ENCODE results near the gene HOXB2. TPM values are rescaled to one million over a fixed set of nuclear protein-coding genes. Genes with fewer than 3 reads are reported as not detected.

The HOXB2 gene
- total RNA-seq, 1 experiment from 2014 or later = 3.7 TPM

GRCh38 chr17:48549281-48549630 lies 4.3 kb upstream of the HOXB2 start (continued):
- TF ChIP-seq E2F4 (CRISPR knock-in tag; IDR thresholded peaks at IDR 0.05; ENCODE audit: borderline replicate concordance, low read depth) (no peak), TEAD1 (CRISPR knock-in tag; IDR thresholded peaks at IDR 0.05) (no peak), ZNF671 (CRISPR knock-in tag; IDR thresholded peaks at IDR 0.05) (no peak), ATF6 (CRISPR knock-in tag; IDR thresholded peaks at IDR 0.05) (no peak), USF1 (CRISPR knock-in tag; IDR thresholded peaks at IDR 0.05) (no peak), ZNF138 (CRISPR knock-in tag; conservative IDR thresholded peaks at IDR 0.05) (no peak), TEAD4 (CRISPR knock-in tag; IDR thresholded peaks at IDR 0.05) (no peak), TP53 (CRISPR knock-in tag; IDR thresholded peaks at IDR 0.05) (no peak), USF2 (CRISPR knock-in tag; IDR thresholded peaks at IDR 0.05) (no peak), ZBTB43 (CRISPR knock-in tag; IDR thresholded peaks at IDR 0.05) (no peak), MLX (CRISPR knock-in tag; IDR thresholded peaks at IDR 0.05) (no peak)

- ATAC-seq (no peak), DNase-seq (ENCODE audit: low spot score) (no peak)
- Mint-ChIP-seq H3K27me3 (ENCODE audit: low read depth) (peaks cover 100% of the 10 kb centered on the region; the same call in 1 of the 2 replicates), H3K9me3 (no peaks in the 10 kb centered on the region), H3K36me3 (no peaks in the 10 kb centered on the region), H3K4me3 (peak overlapping the region; percentile 41), H3K4me1 (peaks cover 69% of the 10 kb centered on the region), H3K27ac (no peak overlapping the region)
- no peak for TF ChIP-seq CBFB (CRISPR knock-in tag; IDR thresholded peaks at IDR 0.05; ENCODE audit: low read depth)
- no peak for TF ChIP-seq ZNF512 (CRISPR knock-in tag; IDR thresholded peaks at IDR 0.05; ENCODE audit: borderline replicate concordance)
- TF ChIP-seq GRHL2 (CRISPR knock-in tag; IDR thresholded peaks at IDR 0.05; ENCODE audit: insufficient replicate concordance, severe bottlenecking) = no peak
- no peak for TF ChIP-seq PRDM15 (CRISPR knock-in tag; IDR thresholded peaks at IDR 0.05)
- no peak for TF ChIP-seq CTCF (IDR thresholded peaks at IDR 0.05)
- TF ChIP-seq GTF2I (CRISPR knock-in tag; conservative IDR thresholded peaks at IDR 0.05) = no peak
- no peak for TF ChIP-seq ZNF232 (CRISPR knock-in tag; IDR thresholded peaks at IDR 0.05)
- no peak for TF ChIP-seq IRF2 (CRISPR knock-in tag; IDR thresholded peaks at IDR 0.05; ENCODE audit: borderline replicate concordance, low read depth)
- no peak for TF ChIP-seq HMGA2 (CRISPR knock-in tag; IDR thresholded peaks at IDR 0.05)
- ChIA-PET POLR2A (no interaction called here), CTCF (interaction anchor here (1.2 kb wide), 2 partner anchors 9 to 64 kb away, joined by 3 read pairs; no protein-coding TSS in a partner anchor)
These were observed 3.8 kb upstream of the HOXB2 start for GRCh38 chr17:48548523-48549280.

Data from WTC11 (cell line).